Activated CD4-positive, CD25-positive, alpha-beta regulatory T cell treated with anti-CD3 and anti-CD28 coated beads, Interleukin-2, amount 50 U/mL, for 24 hours (primary cell): Measurements from ENCODE around the gene CEPT1.

Source experiments
- ATAC-seq, 2 donors: fragments of 150-1000 bp; cut with Tn5 transposase; one replicate each; pipeline ENCODE4 v1.10.0; 2021; ENCODE audit warnings: mild to moderate bottlenecking in 1 of 2, moderate library complexity in 1 of 2

The CEPT1 gene

GRCh38 chr1:111193712-111194480 is 53.9 kb downstream of the CEPT1 start:
- ATAC-seq: no peak

DNA sequence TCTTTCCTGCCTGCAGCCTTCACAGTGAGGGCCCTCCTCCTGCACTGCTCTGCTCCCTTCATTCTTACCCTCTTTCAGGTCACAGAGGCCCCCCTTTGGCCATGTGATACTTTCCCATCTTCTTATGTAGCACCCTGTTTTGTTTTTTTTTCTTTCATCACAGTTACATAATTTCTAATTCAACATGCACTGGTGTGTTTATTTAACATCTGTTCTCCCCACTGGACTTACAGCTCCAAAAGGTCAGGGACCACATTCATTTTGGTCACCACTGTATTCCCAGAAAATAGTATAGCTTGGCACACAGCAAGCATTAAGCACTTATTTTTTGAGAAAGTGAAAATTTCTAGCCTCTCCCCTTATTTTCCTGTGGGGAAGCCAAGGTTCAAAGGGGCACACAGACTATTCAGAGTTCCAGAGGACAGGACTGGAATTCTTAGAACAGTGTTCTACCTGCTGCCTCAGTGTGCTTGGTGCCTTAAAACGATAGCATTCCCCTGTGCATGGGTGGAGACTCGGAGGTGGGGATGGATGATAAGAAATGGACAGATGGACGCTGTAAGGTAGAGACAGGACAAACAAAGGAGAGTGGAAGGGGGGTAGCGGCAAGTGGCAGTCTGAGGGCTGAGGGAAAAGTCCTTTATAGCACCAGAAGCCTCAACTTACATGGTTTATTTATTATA is 55.1 kb downstream of the CEPT1 start:
- ATAC-seq: no peak

GRCh38 chr1:111196213-111196612 is 56.2 kb downstream of the CEPT1 start:
- ATAC-seq: no peak

DNA sequence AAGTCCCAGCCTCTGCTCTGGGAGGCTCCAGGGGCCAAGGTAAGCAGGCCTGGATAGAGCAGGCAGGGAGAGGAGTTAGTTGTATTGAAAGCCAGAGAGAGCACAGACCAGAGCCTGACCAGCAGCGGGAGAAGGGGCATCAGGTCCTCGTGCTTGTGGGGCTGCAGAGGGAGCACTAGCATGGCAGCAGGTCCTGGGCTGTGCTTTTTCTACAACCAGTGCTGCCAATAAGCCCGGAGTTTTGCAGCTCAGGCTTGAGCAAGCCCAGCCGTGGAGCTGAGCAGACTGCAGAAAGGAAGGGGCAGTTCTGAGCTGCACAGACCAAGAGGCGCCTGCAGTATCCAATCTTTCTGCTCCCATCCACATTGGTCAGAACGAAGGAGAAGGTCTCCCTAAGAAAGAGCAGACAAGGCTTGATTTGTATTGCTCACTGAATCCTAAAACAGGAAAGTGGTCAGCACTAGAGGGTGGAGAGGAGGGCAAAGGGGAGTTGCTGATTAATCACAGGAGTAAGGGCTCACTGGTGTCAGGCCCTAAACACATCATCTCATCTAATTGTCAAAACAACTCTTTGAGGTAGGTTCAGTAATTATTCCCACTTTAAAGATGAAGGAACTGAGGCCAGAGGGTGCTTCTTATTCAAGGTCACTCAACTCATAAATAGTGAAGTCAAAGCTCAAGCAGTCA is 57.7 kb downstream of the CEPT1 start:
- peak; percentile 52 to 60 for ATAC-seq

DNA sequence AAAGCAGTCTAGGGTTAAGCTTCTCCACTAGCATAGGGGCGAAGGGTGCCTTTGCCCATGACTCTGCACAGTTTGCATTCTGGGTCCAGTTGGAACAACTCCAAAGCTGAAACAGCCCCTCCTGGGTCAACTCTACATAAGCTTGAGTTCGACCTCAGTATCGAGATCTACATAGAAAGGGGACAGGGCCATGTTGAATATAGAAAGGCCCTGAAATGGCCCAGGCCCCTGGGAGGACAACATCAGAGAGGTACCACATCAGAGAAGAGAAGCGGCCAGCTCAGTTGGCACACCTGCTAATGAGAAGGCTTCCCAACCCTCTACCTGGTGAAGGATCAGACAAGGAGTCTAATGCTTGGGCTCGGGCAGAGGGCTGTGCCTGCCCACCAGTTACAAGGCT is 58.8 kb downstream of the CEPT1 start:
- ATAC-seq: no peak

DNA sequence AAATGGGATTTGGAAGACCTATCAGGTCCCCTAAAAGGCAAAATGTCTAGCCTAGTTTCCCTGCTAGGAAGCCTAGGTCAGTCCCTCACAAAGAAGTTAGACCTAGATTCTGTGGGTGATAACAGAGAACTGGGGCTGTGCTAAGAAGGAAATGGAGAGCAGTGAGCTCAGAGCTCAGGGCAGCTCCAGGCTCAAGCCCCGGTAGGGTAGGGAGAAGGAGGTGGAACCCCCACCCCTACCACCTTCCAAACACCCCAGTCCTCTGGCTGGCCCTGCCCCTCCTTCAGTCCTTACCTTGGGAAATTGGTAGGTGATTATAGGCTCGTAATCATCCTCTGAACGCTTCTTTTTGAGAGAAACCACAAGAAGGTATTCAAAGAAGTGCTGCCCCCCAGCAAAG is 59.3 kb downstream of the CEPT1 start:
- peak in 1 of 2 donors; percentile 10 for ATAC-seq

DNA sequence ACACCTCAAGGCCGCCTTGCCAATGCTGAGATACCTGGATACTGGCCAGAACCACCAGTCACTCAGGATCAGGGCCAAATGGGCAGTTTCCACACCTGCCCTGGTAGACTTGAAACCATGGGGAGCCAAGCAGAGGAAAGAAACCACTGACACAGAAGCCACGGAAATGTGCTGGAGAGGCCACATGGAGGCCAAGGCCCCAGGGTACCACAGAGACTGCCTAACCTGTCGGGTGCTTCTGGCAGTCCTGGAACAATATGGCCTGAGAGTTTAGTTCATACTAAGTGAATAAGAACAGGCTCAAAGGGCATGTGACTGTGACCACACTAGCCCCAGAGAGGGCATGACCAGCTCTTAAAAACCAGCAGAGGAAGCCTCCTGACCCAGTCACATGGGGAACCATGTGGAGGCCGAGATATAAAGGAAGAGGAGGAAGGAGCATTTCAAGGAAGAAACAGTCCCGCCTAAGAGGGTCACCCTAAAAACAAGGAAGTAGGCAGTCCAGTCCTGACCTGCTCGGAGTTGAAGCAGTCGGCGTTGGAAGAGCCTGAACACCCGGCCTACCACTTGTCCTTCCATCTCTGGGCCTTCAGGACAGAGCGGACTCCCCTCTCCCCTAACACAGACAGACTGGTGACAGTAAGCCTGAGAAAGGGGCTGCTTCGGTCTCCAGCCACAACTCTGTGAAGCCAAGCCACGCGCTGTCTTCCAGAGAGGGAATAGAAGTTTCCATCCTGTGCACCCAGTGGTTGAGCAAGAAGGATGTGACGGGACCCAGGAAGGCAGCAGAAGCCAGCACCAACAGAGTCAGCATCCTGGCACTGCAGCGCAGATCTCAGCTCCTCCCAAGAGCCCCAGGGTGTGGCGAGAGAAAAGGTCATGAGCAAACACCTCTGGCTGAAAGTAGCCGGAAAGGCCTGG is 60.1 kb downstream of the CEPT1 start, which contains the start of gene DENND2D:
Gene DENND2D, minus strand, starts transcription at position 766 of the 921 bp plus-strand sequence. Its CDS starts 187 bp downstream, at position 579.
- ATAC-seq: peak; percentile 58 to 60

DNA sequence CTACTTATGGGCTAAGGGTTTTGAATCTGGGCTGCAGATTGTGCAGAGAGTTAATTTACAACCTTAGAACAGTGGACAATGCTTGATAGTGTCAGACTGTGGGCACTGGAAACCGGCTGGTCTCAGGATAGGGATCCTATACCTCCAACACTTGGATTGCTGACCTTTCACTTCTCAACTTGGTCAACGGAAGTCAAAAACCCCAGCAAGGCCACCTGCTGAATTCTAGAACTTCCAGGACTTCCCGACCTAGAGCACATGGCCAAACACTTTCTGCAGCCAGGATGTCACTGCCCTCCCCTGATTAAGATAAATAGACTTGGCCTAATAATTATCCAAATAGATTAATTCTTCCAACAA is 60.8 kb downstream of the CEPT1 start:
- ATAC-seq: no peak

- ATAC-seq: no peak
These were observed 61.5 kb downstream of the CEPT1 start for GRCh38 chr1:111201275-111202090.

DNA sequence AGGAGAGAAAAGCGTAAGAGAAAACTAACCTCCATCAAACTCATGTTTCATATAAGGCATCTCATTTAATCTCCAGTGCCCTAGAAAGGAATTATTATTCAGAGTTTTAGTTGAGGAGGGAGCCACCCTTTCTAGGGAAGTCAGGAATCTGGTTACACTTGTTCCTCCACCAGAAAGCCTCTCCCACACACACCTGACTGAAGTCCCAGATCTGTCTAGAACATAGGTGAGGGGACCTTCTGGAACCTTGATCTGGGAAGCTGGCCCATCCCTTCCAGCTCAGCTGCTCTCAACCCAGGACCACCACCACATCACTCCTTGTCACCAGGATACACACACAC is 62.3 kb downstream of the CEPT1 start:
- ATAC-seq: no peak

- no peak for ATAC-seq
These were observed 62.9 kb downstream of the CEPT1 start for GRCh38 chr1:111202707-111203623.

DNA sequence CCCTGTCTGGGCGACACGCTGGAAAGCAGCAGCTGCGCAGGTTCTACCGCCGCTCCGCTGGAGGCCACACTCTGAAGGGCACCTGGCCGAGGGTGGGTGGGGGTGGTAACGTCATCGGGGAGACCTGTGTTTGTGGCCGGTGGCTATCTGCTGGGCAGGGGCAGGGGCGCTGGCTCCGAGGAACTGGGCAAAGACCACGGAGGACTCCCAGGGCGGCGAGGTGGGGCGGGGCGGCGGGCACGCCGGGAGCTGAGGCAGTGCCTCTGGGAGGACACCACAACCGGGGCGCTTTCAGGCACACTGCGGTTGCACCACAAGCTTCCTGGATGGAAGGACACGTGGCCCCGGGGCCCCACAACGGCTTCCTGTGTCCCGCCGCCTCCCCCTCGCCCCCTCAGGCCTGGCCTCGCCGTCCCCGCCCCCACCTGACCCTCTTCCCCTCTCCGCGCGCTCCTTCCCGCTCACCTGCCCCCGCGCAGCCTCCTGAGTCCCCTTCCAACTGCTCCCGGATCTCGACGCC is 63.7 kb downstream of the CEPT1 start:
- peak; percentile 40 to 42 for ATAC-seq

DNA sequence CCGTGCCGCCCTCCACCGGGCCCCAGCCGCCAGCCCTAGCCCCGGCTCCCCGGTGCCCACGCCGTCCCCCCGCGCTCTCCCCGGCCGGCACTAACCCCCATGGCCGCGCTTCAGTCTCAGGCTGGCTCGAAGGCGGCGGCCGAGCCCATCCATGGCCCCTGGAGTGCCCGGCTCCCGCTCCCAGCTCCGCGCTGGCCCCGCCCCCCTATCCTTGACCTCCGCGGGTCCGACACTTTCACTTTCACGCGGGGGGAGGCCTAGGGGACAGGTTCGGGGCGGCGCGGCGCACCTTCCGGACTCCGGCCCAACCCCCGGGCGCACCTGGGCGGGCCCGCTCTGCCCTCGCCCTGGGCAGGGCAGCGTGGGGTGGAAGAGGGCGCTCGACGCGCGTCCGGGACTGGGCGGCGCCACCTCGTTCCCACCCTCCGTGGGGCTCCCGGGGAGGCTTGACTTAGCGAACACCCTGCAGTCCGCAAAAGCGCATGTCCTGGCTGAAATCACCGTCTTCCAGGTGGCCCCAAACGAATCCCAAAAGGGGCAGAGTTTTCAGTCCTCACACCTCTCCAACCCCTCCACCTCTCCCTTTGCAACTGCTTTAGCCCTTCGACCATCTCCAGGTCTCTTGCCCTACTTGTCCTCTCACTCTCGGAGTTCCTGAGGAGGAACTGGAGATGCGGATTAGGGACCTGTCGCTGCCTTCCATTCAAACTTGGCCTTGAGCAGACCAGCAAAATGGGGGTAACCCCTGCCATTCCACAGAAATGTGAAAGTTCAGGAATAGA is 64.4 kb downstream of the CEPT1 start:
- ATAC-seq: peak; percentile 59 to 65

DNA sequence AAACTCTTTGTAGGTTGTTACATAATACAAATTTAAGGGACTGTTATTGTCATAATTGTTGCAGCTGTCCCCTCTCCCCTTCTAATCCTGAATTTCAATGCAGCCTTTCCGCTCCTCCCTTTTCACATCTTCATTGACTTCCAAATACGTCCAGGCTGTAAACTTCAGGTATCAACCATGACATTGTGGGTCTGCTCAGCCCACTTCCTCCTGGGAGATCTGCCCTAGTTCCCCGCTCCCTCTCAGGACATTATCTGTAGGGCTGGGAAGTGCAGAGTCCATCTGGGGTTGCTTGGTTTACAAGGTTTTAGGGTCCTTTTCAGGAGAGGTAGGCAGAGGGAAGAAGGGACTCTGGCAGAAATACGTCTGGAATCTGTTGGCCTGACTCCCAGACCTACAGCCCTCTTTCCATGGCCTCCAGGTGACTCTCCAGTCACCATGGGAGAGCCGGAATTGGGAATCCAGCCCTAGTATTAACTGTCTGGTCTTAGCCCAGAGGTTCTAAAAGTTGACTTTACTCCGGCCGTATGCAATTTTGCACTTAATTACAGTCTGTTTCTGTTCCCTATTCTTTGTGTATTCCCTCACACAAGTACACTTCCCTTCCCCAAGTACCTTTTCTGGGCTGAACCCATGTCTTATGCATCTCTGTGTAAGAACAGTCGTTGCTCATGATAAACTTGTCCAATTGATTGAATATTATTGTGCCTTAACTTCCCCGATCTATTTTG is 65.1 kb downstream of the CEPT1 start:
- no peak for ATAC-seq

DNA sequence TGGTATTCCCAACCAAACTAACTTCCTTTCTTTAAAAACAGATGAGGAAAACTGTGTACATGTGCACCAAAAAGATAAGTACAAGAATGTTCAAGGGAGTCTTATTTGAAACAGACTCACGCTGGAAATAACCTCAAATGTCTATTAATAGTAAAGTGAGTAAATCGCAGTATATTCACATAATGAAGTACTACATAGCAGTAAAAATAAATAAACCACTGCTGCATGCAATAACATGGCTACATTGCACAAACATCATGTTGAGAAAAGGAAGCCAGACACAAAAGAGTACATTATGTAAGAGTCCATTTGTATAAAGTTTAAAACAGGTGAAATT is 65.7 kb downstream of the CEPT1 start:
- no peak for ATAC-seq

DNA sequence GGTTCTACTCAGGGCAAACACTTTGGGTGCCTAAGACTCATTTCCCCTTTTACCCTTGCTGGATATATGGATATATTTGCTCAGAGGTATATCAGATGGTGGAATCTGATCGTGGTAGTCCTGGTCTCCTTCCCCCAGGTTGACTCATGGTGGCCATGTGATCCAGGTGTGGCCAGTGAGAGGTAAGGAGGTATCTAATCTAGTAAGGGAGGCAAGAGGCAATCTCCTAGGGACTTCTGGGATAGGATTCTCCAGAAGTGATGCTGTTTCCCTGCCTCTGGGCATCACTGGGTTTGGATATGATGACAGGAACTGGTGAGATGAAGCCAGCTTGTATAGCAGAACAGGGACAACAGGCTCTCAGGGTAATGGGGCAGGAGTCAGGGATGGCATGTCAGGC is 68.9 kb downstream of the CEPT1 start:
- no peak for ATAC-seq

- ATAC-seq: no peak
These were observed 69.6 kb downstream of the CEPT1 start for GRCh38 chr1:111209622-111210021.

- ATAC-seq: no peak
These were observed 71.9 kb downstream of the CEPT1 start for GRCh38 chr1:111211921-111212320.
